ENCODE measurements around the gene SMAP2. TPM values are rescaled to one million over a fixed set of nuclear protein-coding genes. Genes with fewer than 3 reads are reported as not detected.

The SMAP2 gene
- total and polyA plus RNA-seq, 2 donors (not counting 3 experiments of a cell fraction or from before 2014, with no cell fraction given): 8.0 to 11.1 TPM

- FAIRE-seq: no peak
Measured at GRCh38 chr1:40357625-40358024, 15.9 kb upstream of the SMAP2 start.

More at GRCh38 chr1:40357625-40358024, 15.9 kb upstream of the SMAP2 start:
- Histone ChIP-seq H3K36me3 (ENCODE audit: control insufficient read depth in 2 of 2, extremely low read depth in 1 of 2, insufficient read depth in 2 of 2, low read length in 2 of 2) (no peaks in the 10 kb centered on the region), H3K4me2 (ENCODE audit: insufficient read depth, low read length) (no peak overlapping the region), H3K27me3 (ENCODE audit: control insufficient read depth in 2 of 2, insufficient read depth in 2 of 2, low read length in 2 of 2) (peaks cover 0 to 1% of the 10 kb centered on the region in 2 experiments), H4K20me1 (replicated peaks; ENCODE audit: control insufficient read depth, extremely low read depth, insufficient read depth, low read length) (no peaks in the 10 kb centered on the region), H2AFZ (ENCODE audit: low read depth, low read length) (no peak overlapping the region), H3K4me3 (replicated peaks in 1 of 3; ENCODE audit: insufficient read depth in 1 of 3, low read depth in 1 of 3, low read length in 3 of 3) (no peak overlapping the region), H3K4me1 (ENCODE audit: control insufficient read depth, extremely low read depth, insufficient read depth, low read length) (no peaks in the 10 kb centered on the region), H3K9ac (replicated peaks; ENCODE audit: extremely low read depth, insufficient read depth, low read length) (no peak overlapping the region), H3K9me1 (replicated peaks; ENCODE audit: control insufficient read depth, extremely low read depth, insufficient read depth, low read length) (no peaks in the 10 kb centered on the region), H3K79me2 (ENCODE audit: control insufficient read depth, insufficient read depth, low read length) (no peaks in the 10 kb centered on the region), H3K9me3 (replicated peaks; ENCODE audit: control insufficient read depth, insufficient read depth, low read length) (no peaks in the 10 kb centered on the region), H3K27ac (ENCODE audit: insufficient read depth, low read depth, low read length) (no peak overlapping the region)
- TF ChIP-seq FOS (IDR thresholded peaks at IDR 0.05; ENCODE audit: borderline replicate concordance, insufficient read depth, low read length) (no peak), GATA2 (IDR thresholded peaks at IDR 0.05; ENCODE audit: insufficient read depth, insufficient read length, low read depth, low read length) (no peak), POLR2A (IDR thresholded peaks at IDR 0.05; ENCODE audit: low read depth, low read length) (no peak), CTCF (IDR thresholded peaks at IDR 0.05; ENCODE audit: extremely low read depth in 1 of 2, insufficient read depth in 1 of 2, low read depth in 1 of 2, low read length in 2 of 2) (no peak), POLR2AphosphoS5 (IDR thresholded peaks at IDR 0.05; ENCODE audit: insufficient read depth, low read depth, low read length) (no peak), MYC (IDR thresholded peaks at IDR 0.05; ENCODE audit: low read depth, low read length) (no peak), JUN (IDR thresholded peaks at IDR 0.05; ENCODE audit: borderline replicate concordance, insufficient read depth, insufficient read length, low read depth) (no peak), MAX (IDR thresholded peaks at IDR 0.05; ENCODE audit: insufficient read depth, insufficient read length) (no peak), EZH2 (IDR thresholded peaks at IDR 0.05; ENCODE audit: borderline replicate concordance, low read depth, low read length, severe bottlenecking) (no peak)
- intact Hi-C loops (cut with micrococcal nuclease) (no loop called here), dilution Hi-C loops (cut with MboI; ENCODE audit: extremely low pct_ligation_motif_present, low sequenced_read_pairs) (no loop called here)
- DNase-seq (ENCODE audit: low read depth, low spot score): no peak
- ChIA-PET POLR2A (no interaction called here), CTCF (no interaction called here)
- no TSS peak for BruUV-seq (replicated peaks)
